HG03432 (cell line): Measurements from ENCODE around the gene MFF.
"Not testable (repeated sequence)": the region's sequence is repeated elsewhere in the genome, so short reads cannot be mapped to it uniquely, and the experiment has no call there.

Source experiments
- ATAC-seq: cut with Tn5 transposase; IDR thresholded peaks from one replicate; pipeline ENCODE4 v1.9.1; 2021; ENCODE audit warnings: mild to moderate bottlenecking, moderate library complexity; ENCODE audit not compliant: unreplicated experiment

Gene MFF

DNA sequence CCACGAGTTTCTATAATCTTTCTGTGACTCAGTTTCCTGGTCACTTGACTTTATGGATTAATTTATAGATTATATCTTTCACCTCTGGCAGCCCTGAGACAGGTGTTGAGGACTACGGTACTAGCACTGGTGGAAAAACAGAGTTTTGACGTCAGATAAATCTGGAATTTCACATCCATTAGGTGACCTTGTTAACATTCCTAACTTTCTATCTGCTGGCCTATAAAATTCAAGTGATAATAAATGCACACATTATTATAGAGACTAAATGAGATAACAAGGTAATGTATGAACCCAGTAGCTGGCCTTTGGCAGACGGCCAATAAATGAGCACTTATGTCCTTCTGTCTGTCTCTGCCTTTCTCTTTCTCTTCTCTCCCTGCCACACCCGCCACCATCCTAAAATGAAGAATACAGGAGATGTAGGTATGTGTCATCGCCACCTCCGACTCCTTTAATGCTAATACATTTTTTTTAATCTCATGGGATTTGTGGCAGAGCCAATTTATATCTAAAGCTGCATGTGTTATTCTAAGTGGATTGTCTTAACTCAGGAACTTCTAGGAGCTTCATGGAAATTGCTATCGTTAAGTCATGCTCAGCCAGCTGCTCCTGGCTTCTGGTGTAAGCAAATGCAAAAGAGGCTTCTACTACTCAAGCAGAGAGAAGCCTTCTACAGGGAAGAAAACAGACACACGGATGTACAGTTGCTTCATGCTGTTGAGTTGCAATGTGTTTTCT, 51.8 kb downstream of the MFF start:
- ATAC-seq = no peak

DNA sequence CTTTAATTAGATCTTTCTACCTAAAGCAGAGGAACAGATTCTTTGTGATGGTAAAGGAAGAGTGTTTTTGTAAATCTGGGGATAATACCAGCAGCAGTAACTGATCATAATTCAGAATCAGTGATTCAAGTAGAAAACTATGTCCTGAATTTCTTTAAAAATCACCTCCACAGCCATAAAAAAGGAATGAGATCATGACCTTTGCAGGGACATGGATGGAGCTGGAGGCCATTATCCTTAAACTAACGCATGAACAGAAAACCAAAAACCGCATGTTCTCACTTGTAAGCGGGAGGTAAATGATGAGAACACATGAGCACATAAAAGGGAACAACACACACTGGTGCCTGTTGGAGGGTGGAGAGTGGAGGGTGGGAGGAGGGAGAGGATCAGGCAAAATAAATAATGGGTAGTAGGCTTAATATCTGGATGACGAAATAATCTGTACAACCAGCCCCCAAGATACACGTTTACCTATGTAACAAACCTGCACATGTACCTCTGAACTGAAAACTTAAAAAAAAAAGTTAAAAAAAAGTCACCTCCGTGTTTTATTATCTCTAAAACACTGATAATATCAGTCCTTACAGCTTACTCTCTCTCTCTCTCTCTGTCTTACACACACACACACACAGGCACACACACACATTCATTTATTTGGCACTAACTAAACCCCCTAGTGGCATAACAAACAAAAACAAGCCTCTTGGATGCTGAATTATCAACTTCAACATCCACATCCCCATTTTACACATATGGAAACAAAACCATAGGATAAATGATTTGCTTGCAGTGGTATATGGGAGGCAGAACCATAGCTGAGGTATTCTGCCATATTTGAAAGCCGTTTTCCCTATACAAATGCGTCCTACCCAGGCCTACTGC, 52.7 kb downstream of the MFF start:
- ATAC-seq = no peak

DNA sequence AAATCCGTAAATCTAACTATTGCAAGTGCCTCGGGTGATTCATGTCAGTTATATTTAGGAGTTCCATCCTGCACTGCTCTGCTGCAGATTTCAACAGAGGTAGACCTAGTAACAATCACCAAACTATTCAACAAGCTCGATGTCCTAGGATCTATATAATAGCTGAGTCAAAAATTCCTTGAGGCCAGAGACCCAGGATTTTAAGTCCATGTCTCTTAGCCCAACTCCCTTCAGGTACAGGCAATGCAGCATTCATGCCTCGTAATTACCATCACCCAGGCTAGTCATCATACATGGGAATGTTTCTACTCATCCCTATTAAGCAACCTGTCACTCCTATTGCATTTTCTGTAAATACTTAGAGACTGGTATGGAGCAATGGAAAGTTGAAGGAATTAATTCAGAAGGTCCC, 53.3 kb downstream of the MFF start:
- no peak for ATAC-seq

DNA sequence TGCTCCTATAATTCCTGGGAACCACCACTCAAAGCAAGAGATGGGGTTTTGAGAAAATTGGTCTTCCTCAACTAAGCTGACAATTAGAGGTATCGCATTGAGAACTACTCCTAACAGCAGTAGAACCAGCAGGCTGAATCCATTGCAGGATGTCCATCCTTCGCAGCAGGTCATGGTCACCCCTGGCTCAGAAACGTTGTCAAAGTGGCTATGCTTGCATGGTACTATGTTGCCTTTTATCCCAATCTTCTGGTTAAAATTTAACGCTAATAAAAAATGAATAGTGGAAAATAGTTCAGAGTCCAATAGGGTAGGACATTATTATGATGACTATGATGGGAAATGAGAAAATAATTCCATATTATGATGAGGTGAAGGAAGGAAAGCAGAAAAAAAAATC, 54.0 kb downstream of the MFF start, which contains the start of gene TM4SF20:
Gene TM4SF20 (minus strand): TSS at position 212 of the 400 bp plus-strand sequence. CDS start 38 bp downstream, at position 174.
- ATAC-seq = no peak

DNA sequence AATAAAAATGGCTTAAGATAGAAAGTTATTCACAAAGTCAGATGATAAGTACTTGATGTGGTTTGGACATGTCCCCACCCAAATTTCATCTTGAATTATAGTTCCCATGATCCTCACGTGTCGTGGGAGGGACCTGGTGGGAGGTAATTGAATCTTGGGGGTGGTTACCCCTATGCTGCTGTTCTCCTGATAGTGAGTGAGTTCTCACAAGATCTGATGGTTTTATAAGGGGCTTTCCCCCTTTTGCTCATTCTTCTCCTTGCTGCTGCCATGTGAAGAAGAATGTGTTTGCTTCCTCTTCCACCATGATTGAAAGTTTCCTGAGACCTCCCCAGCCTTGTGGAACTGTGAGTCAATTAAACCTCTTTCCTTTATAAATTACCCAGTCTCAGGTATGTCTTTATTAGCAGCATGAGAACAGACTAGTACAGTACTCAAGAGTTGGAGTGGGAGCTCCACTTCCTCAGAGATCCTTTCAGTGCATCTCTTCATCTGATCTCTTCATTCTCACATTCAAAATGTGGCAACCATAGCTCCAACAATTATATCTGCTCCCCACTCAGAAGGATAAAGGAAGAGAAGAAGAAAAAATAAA, 57.3 kb downstream of the MFF start:
- ATAC-seq = not testable (repeated sequence)

DNA sequence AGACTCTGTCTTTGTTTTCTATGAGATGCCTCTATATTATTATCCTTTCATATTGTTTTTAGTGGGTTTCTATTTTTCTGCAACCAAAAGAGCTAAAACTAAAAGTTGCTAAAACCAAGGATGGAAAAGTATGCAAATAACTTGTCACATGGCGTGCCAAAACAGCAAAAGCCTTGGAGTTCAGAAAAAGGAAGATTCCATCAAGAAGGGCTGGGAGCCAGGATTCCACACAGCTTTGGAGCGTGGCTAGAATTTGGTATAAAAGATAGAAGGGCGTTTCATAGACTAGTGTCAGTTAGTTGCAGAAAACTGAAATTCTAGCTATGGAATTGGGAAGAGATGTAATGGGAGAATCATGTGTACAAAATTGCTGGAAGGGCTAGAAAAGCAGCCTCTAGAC, 58.6 kb downstream of the MFF start:
- no peak for ATAC-seq

DNA sequence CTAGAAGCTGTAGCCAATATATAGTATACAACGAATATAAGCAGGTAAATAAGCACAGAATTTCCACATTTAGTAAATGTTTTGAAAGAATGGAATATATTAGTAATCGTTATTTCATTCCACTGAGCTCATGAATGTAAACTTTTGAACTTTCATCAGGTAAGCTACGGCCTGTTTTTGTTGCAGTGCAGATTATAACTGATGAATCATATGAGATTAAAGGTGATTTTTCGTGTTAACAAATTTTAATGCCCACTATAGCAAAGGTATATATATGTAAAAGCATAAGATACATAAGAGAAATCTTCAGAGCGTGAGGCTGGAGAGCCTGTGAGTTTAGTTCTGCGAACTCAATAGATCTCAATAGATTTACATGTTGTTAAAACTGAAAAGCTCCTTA, 61.6 kb downstream of the MFF start:
- ATAC-seq = no peak

DNA sequence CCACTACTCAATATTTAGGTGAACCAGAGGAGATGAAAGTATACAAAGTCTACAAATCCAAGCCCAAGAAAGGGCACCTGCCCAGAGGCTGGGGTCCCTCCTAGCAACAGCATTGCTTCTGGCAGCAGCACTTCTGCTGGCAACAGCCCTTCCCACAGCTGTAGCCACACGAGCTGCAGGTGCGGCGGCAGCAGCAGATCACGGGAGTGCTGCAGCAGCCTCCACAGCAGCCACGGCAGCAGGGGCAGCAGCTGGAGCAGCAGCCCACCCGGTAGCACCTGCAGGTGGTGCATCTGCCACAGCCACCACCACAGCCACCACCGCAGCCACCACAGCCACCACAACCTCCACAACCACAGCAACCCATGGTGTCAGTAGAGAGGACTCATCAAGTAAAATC, 62.5 kb downstream of the MFF start, which contains the start of gene SCYGR1:
Gene SCYGR1 (minus strand): TSS at position 367 of the 400 bp plus-strand sequence. CDS start 0 bp downstream, at position 367.
- ATAC-seq = not testable (repeated sequence)

DNA sequence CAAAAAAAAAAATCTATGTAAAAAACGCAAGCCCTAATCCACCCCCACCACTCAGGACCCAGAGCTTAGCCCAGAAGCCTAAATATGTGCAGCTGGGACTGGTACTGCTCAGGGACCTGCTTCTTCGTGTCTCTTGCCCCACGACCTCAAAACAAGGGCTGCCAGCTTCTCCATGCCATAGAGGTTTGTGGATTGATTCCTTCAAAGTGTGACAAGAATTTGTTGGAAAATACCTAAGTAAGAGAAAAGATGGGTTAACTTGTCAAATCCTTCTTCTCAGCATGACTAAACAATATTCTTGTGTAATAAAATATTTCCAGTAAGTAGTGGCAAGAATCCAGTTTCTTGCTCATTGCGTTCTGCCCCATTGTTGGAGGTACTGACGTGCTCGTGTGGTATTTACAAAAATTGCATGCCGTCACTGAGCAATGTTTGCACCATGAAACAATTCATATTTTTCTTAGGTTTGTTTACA, 63.5 kb downstream of the MFF start:
- no peak for ATAC-seq

DNA sequence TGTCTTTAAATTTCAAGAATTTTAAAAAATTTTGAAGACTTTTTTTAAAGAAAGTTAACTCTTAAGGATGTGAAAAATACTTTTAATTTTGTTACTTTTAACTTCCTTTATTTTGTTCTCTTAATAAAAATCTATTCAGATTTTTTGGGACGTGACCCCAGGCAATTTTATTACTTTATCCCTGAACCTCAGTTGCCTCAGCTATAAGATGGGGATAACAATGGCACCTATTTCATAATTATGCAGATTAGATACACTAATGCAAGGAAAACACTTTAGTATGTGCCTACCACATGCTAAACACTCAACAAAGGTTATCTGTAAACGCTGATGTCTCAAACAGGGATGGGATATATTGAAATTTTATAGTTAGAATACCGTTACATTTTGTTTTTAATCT, 64.2 kb downstream of the MFF start:
- no peak for ATAC-seq

DNA sequence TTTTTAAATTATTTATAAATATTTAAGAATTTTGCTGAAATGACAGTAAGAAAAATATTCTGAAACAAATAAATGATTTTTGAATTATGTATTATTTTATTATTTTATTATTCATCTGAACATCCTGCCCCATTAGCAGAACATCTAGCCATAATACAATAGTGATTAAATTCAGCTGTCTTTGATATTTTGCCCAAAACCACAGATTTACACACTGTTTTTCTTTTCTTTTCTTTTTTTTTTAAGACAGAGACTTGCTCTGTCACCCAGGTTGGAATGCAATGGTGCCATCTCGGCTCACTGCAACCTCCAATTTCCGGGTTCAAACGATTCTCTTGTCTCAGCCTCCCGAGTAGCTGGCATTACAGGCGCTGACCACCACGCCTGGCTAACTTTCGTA, 64.6 kb downstream of the MFF start:
- no peak for ATAC-seq

DNA sequence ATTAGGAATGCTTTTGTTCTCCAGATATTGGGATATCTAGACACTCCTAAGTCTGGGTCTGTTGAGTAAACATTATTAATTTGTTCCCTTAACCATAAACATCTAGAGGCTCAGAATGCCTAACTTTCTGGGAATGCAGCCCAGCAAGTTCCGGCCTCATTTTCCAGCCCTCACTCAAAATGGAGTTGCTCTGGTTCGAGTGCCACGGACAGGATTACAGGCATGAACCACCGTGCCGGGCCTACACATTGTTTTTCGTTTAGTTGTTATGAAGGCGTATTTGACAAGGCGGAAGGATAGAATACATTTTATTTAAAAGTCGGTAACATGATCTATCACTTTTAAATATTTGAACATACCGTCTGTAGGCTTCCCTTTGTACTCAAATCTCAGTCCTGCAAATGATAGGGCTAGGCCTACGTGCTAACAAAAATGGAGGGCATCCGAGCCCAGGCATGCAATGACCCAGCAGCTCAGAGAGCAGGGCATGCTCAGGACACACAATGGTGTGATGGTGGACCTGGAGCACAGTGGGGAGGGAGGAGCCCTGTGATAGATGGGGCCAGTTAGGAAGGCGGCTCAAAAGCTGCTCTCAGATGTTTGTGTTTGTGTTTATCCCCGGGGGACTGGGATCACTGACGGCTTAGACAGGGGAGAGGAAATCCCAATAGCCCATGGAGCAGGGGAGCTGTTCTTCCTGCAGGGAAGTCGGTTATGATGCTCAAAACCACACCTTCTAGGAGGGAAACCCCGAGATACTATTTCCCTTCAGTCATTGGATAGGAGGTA, 65.6 kb downstream of the MFF start:
- no peak for ATAC-seq

DNA sequence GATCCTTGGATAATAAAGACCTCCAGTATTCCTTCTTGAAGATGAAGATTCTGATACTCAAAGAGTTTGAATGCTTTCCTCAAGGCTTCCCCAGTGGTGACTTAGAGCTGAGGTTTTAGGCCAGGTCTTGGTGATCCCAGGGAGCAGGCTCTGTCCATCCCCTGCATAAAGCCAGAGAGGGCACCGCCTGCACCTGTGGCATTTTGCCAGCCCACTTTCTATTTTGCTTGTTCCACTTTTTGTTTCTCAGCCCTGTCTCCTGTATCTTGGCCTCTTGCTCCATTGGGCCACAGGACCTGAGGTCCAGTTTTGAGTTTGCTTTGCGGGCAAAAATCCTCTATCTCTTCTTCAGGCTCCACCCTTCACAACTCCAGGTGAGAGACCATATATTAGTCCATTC, 69.3 kb downstream of the MFF start:
- no peak for ATAC-seq

DNA sequence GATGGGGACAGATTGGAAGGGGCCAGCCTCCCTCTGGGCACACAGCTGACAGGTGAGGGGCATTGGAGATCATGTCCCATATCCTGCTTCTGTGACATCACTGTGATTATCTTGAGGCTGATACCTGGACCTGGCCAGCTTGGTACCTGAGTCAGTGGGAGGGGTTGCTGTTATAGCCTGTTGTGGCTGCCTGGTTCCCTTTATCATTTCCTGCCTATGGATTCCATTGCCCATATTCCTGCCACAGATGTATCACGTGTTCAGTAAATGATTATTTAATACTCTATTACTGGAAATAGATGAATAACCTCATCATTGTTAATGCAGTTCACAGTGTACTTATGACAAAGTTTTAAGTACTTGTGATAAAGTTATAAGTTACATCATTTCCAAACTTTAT, 70.5 kb downstream of the MFF start:
- no peak for ATAC-seq

DNA sequence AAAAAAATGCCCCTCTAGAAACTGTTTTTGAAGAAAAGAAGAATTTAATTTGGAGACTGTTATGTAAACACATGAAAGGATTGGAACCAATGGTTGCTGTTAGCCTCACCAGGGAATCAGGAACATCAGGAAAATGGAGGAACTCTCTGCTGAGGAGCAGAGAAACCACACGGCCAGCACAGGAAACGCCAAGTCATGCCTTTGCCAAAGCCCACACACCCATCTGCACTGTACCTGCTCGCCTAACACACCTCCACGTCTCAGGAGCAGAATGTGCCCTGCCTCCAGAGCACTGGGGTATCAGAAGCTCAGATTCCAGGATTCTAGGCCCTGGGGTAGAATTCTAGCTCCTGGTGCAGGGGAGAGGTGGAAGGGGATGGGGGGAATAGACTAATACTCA, 72.5 kb downstream of the MFF start:
- no peak for ATAC-seq

DNA sequence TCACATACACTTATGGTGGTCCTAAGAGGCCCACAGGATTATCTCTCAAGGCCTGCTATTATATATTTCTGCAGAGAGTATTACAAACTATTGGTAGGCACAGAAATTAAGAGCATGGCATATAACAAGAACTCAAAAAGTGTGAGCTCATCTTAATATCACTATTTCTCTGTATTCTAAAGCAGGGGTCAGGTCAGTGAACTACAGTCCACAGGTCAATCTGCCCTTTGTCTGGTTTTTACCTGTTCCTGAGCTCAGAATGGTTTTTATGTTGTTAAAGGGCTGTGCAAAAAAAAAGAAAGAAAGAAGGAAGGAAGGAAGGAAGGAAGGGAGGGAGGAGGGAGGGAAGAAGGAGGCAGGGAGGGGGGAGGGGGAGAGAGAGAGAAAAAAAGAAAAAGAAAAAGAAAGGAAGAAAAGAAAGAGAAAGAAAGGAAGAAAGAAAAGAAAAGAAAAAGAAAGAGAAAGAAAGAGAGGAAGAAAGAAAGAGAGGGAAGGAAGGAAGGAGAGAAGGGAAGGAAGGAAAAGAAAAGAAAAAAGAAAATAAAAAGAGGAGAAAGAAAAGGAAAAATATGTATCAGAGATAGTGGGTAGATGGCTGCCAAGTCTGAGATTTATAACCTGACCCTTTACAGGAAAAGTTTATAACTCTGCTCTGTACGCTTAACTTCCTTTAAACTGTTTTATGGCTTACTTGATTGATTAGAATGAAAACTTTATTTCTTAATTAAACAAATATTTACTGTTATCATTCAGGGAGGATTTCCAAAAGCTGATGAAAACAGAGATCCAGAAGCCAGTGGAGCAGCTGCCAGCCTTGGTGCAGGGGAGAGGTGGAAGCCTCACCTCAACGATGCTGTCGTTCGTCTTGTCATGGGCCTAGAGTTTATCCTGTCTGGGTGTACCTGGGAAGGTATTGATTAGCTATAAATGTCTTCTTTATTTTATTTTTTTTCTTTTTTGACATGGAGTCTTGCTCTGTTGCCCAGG, 73.9 kb downstream of the MFF start:
- no peak for ATAC-seq

DNA sequence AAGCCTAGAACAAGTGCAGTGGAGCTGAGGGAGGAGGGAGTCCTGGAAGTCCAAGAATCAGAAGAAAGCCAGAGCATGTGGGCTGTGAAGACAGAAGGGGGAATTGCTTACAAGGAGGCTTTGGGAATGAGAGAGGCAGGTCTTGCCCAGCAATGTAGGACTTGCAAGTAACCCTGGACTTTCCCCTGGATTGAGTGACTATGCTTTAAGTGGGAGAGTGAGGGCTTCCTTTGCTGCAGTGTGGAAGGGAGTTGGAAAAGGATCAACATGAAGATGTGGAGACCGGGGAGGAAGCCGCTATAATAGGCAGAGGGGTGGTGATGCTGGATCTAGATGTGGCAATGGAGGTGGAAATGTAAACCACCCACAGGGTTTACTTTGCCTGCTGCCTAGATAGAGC, 76.5 kb downstream of the MFF start:
- no peak for ATAC-seq

DNA sequence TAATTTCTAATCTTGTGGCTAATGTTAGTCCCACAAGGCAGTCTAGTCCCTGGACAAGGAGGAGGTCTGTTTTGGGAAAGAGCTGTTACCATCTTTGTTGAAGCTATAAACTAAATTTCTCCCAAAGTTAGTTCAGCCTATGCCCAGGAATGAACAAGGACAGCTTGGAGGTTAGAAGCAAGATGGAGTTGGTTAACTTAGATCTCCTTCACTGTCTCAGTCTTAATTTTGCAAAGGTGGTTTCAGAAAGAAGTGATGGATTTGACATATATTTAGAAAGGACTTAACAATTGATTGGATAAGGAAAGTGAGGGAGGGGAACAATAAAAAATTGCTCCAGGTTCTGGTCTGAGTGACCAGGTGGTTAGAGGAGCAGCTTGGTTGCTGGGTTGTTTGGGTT, 77.3 kb downstream of the MFF start:
- no peak for ATAC-seq

DNA sequence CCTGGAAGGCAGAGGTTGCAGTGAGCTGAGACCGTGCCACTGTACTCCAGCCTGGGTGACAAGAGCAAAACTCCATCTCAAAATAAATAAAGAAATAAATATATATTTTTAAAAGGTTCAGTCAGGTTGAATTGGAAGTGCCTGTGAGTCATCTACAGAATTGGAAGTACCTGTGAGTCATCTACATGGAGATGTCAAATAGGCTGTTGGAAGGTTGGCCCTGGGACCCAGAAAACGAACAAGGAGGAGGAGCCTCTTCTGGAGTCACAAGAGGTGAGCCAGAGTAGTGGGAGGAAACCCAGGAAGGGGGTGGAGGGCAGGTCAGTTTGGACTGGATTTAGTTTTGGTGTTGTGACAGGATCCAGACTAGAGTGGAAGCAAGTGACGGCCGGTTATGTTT, 77.9 kb downstream of the MFF start:
- ATAC-seq = no peak
